HepG2 (cell line): ENCODE results near the gene USP7. TPM values are rescaled to one million over a fixed set of nuclear protein-coding genes. Genes with fewer than 3 reads are reported as not detected.

ENCODE experiments used
- ATF1 ChIP-seq: IDR thresholded peaks from 2 replicates; pipeline ENCODE4 v1.6.1; 2016; ENCODE audit warnings: mild to moderate bottlenecking, control low read depth
- GABPB1 ChIP-seq: IDR thresholded peaks from 2 replicates; pipeline ENCODE4 v1.6.1; 2016; ENCODE audit warnings: mild to moderate bottlenecking, missing genetic modification reagents, moderate library complexity, missing compliant biosample characterization
- GPN1 ChIP-seq: sonication (generic); formaldehyde crosslinking; IDR thresholded peaks from 2 replicates; pipeline ENCODE4 v1.5.1; 2020; ENCODE audit warnings: missing genetic modification reagents, borderline replicate concordance
- HNF4A ChIP-seq: sonication (generic); formaldehyde crosslinking; IDR thresholded peaks from 2 replicates; pipeline ENCODE4 v1.4.0; 2020; ENCODE audit warnings: missing genetic modification reagents
- KDM4B ChIP-seq: sonication (generic); formaldehyde crosslinking; IDR thresholded peaks from 2 replicates; pipeline ENCODE4 v1.4.0; 2020; ENCODE audit warnings: missing genetic modification reagents
- MLX ChIP-seq: IDR thresholded peaks from 2 replicates; pipeline ENCODE4 v1.6.1; 2016
- MTF1 ChIP-seq: sonication (generic); formaldehyde crosslinking; IDR thresholded peaks from 2 replicates; pipeline ENCODE4 v1.5.0; 2020; ENCODE audit warnings: missing genetic modification reagents
- MYC ChIP-seq: sonication (generic); formaldehyde crosslinking; IDR thresholded peaks from 2 replicates; pipeline ENCODE4 v1.9.0; 2021; ENCODE audit warnings: missing genetic modification reagents, borderline replicate concordance
- PBX3 ChIP-seq: sonication (generic); formaldehyde crosslinking; IDR thresholded peaks from 2 replicates; pipeline ENCODE4 v1.8.1; 2023; ENCODE audit warnings: missing genetic modification reagents, inconsistent platforms, borderline replicate concordance
- REL ChIP-seq: sonication (generic); formaldehyde crosslinking; conservative IDR thresholded peaks from 2 replicates; pipeline ENCODE4 v1.8.0; 2022; ENCODE audit warnings: mild to moderate bottlenecking, missing genetic modification reagents, moderate library complexity
- REXO4 ChIP-seq: sonication (generic); formaldehyde crosslinking; IDR thresholded peaks from 2 replicates; pipeline ENCODE4 v1.8.0; 2022; ENCODE audit warnings: missing genetic modification reagents, mild to moderate bottlenecking, borderline replicate concordance
- RFX5 ChIP-seq: IDR thresholded peaks from 2 replicates; pipeline ENCODE4 v1.6.1; 2011; ENCODE audit warnings: low read depth, low read length, improper control_type of control experiment
- RNF2 ChIP-seq: fragments of 450-650 bp; conservative IDR thresholded peaks from 2 replicates; pipeline ENCODE4 v1.6.1; 2016; ENCODE audit warnings: low read depth
- TBX3 ChIP-seq: fragments of 450-650 bp; IDR thresholded peaks from 2 replicates; pipeline ENCODE4 v1.6.1; 2017; ENCODE audit warnings: antibody characterized with exemption, mild to moderate bottlenecking, inconsistent platforms, borderline replicate concordance
- ZBTB42 ChIP-seq: sonication (generic); formaldehyde crosslinking; IDR thresholded peaks from 2 replicates; pipeline ENCODE4 v1.5.0; 2020; ENCODE audit warnings: mild to moderate bottlenecking, missing genetic modification reagents
- ZMYM4 ChIP-seq: sonication (generic); formaldehyde crosslinking; IDR thresholded peaks from 2 replicates; pipeline ENCODE4 v1.8.1; 2023; ENCODE audit warnings: mild to moderate bottlenecking, missing genetic modification reagents
- ZNF124 ChIP-seq: sonication (generic); formaldehyde crosslinking; IDR thresholded peaks from 2 replicates; pipeline ENCODE4 v1.4.0; 2020; ENCODE audit warnings: missing genetic modification reagents
- ZNF136 ChIP-seq: sonication (generic); formaldehyde crosslinking; IDR thresholded peaks from 2 replicates; pipeline ENCODE4 v1.8.1; 2022; ENCODE audit warnings: low read depth, mild to moderate bottlenecking, moderate library complexity, missing genetic modification reagents
- ZNF207 ChIP-seq: fragments of 450-650 bp; IDR thresholded peaks from 2 replicates; pipeline ENCODE4 v1.6.1; 2016; ENCODE audit warnings: antibody characterized with exemption, borderline replicate concordance
- ZNF225 ChIP-seq: sonication (generic); formaldehyde crosslinking; IDR thresholded peaks from 2 replicates; pipeline ENCODE4 v1.4.0; 2020; ENCODE audit warnings: mild to moderate bottlenecking, missing genetic modification reagents
- ZNF564 ChIP-seq: sonication (generic); formaldehyde crosslinking; IDR thresholded peaks from 2 replicates; pipeline ENCODE4 v1.8.1; 2023; ENCODE audit warnings: mild to moderate bottlenecking, missing genetic modification reagents
- ZNF598 ChIP-seq: sonication (generic); formaldehyde crosslinking; IDR thresholded peaks from 2 replicates; pipeline ENCODE4 v1.5.1; 2020; ENCODE audit warnings: mild to moderate bottlenecking, missing genetic modification reagents, borderline replicate concordance
- ZNF709 ChIP-seq: sonication (generic); formaldehyde crosslinking; IDR thresholded peaks from 2 replicates; pipeline ENCODE4 v1.5.0; 2020; ENCODE audit warnings: mild to moderate bottlenecking, missing genetic modification reagents
- ZNF747 ChIP-seq: sonication (generic); formaldehyde crosslinking; IDR thresholded peaks from 2 replicates; pipeline ENCODE4 v1.8.1; 2023; ENCODE audit warnings: missing genetic modification reagents, mild to moderate bottlenecking, borderline replicate concordance
- ZNF784 ChIP-seq: sonication (generic); formaldehyde crosslinking; IDR thresholded peaks from 2 replicates; pipeline ENCODE4 v1.5.1; 2020; ENCODE audit warnings: missing genetic modification reagents, mild to moderate bottlenecking, borderline replicate concordance
- ZSCAN29 ChIP-seq: sonication (generic); formaldehyde crosslinking; conservative IDR thresholded peaks from 2 replicates; pipeline ENCODE4 v1.4.0; 2020; ENCODE audit warnings: mild to moderate bottlenecking, missing genetic modification reagents
- polyA plus RNA-seq, 8 experiments: library from polyadenylated mRNA; depleted of rRNA in 3 of 8; stranded (reverse) in 7 of 8; unstranded in 1 of 8; fragments of >200 nt; fragmentation: Illumina TruSeq in 4 of 8; extraction: Trizol in 4 of 8; gene quantifications; 2 replicates each; pipeline versions ENCODE4 v1.2.1 to v1.2.3, GENCODE V29; 2011 to 2016; ENCODE audit warnings: low read depth in 4 of 8, missing spikeins in 1 of 8, mixed read lengths in 1 of 8; ENCODE audit not compliant: insufficient read depth in 1 of 8
- total RNA-seq, 5 experiments: library from RNA; depleted of rRNA; stranded (reverse); fragments of >200 nt; fragmentation: Illumina TruSeq; extraction: Trizol; gene quantifications; 2 replicates each; pipeline ENCODE4 v1.2.3, GENCODE V29; 2016; ENCODE audit warnings: low read depth in 1 of 5
- TF ChIP-seq, protein P1 (sequence below), 2 experiments: sonication (generic) in 1 of 2; formaldehyde crosslinking in 1 of 2; IDR thresholded peaks; 2 replicates each; pipeline versions ENCODE4 v1.5.1 to v1.6.1; 2011 to 2020; ENCODE audit warnings: borderline replicate concordance in 1 of 2, low read depth in 1 of 2, low read length in 1 of 2, mild to moderate bottlenecking in 1 of 2, missing genetic modification reagents in 1 of 2, moderate library complexity in 1 of 2

The USP7 gene
- total and polyA plus RNA-seq, 2 of the 13 experiments (the other 11 are each of a cell fraction or from before 2014, with no cell fraction given), result 52.5 to 173 TPM

- TF ChIP-seq MYC (peak; percentile 57), REXO4 (CRISPR knock-in tag) (no peak), REL (no peak), ZNF124 (CRISPR knock-in tag) (peak; percentile 87; the same call in 1 of the 2 replicates), ZNF564 (CRISPR knock-in tag) (no peak), TBX3 (no peak), PBX3 (CRISPR knock-in tag) (no peak), ZNF598 (CRISPR knock-in tag) (peak; percentile 91; the same call in 1 of the 2 replicates), ZBTB42 (CRISPR knock-in tag) (no peak), GABPB1 (CRISPR knock-in tag) (peak; percentile 71), ZMYM4 (CRISPR knock-in tag) (peak; percentile 71), GPN1 (CRISPR knock-in tag) (peak; percentile 45; the same call in 1 of the 2 replicates), RNF2 (0 out of 2 replicates have a peak, but pooled peaks have one; percentile 72), ZSCAN29 (CRISPR knock-in tag) (peak; percentile 88), ZNF207 (no peak), ZNF784 (peak; percentile 97; the same call in 1 of the 2 replicates), MTF1 (CRISPR knock-in tag) (no peak), ZNF225 (CRISPR knock-in tag) (peak; percentile 26; the same call in 1 of the 2 replicates), MLX (CRISPR knock-in tag) (no peak), HNF4A (CRISPR knock-in tag) (peak; percentile 69), RFX5 (no peak), KDM4B (peak; percentile 84), ATF1 (CRISPR knock-in tag) (no peak), ZNF136 (CRISPR knock-in tag) (peak; percentile 36; the same call in 1 of the 2 replicates), ZNF709 (CRISPR knock-in tag) (no peak), ZNF747 (CRISPR knock-in tag) (0 out of 2 replicates have a peak, but pooled peaks have one; percentile 39)
- TF ChIP-seq, protein P1, sequence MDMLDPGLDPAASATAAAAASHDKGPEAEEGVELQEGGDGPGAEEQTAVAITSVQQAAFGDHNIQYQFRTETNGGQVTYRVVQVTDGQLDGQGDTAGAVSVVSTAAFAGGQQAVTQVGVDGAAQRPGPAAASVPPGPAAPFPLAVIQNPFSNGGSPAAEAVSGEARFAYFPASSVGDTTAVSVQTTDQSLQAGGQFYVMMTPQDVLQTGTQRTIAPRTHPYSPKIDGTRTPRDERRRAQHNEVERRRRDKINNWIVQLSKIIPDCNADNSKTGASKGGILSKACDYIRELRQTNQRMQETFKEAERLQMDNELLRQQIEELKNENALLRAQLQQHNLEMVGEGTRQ (IDR thresholded peaks at IDR 0.05; ENCODE audit: low read depth, low read length), result no peak
- TF ChIP-seq, protein P1 (CRISPR knock-in tag; IDR thresholded peaks at IDR 0.05; ENCODE audit: borderline replicate concordance), result no peak
Observed at GRCh38 chr16:9008601-9009260, 45.0 kb upstream of the USP7 start (continued).
